ENCODE measurements around the gene MYEF2. TPM values are rescaled to one million over a fixed set of nuclear protein-coding genes. Genes with fewer than 3 reads are reported as not detected.

Gene MYEF2
- total and polyA plus RNA-seq, 4 donors = 0.07 to 1.2 (median 0.33) TPM

GRCh38 chr15:48091522-48091921 is 86.6 kb downstream of the MYEF2 start:
- no peak for TF ChIP-seq JUND (IDR thresholded peaks at IDR 0.05)
- TF ChIP-seq HNF4G (IDR thresholded peaks at IDR 0.05) = no peak
- TF ChIP-seq SP1 (IDR thresholded peaks at IDR 0.05) = no peak
- no peak for TF ChIP-seq ATF3 (IDR thresholded peaks at IDR 0.05)
- TF ChIP-seq TAF1 (conservative IDR thresholded peaks at IDR 0.05) = no peak
- no peak for TF ChIP-seq GABPA (IDR thresholded peaks at IDR 0.05 in 1 of 2, conservative IDR thresholded peaks at IDR 0.05 in 1 of 2)
- no peak for TF ChIP-seq HNF4A (conservative IDR thresholded peaks at IDR 0.05)
- no peak for TF ChIP-seq NR2F2 (IDR thresholded peaks at IDR 0.05)
- TF ChIP-seq CTCF (IDR thresholded peaks at IDR 0.05; ENCODE audit: low read depth, low read length, missing input control) = no peak
- TF ChIP-seq ZBTB33 (IDR thresholded peaks at IDR 0.05) = no peak
- TF ChIP-seq RAD21 (IDR thresholded peaks at IDR 0.05) = no peak
- TF ChIP-seq EGR1 (IDR thresholded peaks at IDR 0.05; ENCODE audit: low read depth in 2 of 2) = no peak
- no peak for TF ChIP-seq FOXA2 (IDR thresholded peaks at IDR 0.05)
- TF ChIP-seq RXRA (IDR thresholded peaks at IDR 0.05) = no peak
- no peak for TF ChIP-seq YY1 (IDR thresholded peaks at IDR 0.05)
- no peak for TF ChIP-seq FOXA1 (IDR thresholded peaks at IDR 0.05)
- TF ChIP-seq, protein P1, sequence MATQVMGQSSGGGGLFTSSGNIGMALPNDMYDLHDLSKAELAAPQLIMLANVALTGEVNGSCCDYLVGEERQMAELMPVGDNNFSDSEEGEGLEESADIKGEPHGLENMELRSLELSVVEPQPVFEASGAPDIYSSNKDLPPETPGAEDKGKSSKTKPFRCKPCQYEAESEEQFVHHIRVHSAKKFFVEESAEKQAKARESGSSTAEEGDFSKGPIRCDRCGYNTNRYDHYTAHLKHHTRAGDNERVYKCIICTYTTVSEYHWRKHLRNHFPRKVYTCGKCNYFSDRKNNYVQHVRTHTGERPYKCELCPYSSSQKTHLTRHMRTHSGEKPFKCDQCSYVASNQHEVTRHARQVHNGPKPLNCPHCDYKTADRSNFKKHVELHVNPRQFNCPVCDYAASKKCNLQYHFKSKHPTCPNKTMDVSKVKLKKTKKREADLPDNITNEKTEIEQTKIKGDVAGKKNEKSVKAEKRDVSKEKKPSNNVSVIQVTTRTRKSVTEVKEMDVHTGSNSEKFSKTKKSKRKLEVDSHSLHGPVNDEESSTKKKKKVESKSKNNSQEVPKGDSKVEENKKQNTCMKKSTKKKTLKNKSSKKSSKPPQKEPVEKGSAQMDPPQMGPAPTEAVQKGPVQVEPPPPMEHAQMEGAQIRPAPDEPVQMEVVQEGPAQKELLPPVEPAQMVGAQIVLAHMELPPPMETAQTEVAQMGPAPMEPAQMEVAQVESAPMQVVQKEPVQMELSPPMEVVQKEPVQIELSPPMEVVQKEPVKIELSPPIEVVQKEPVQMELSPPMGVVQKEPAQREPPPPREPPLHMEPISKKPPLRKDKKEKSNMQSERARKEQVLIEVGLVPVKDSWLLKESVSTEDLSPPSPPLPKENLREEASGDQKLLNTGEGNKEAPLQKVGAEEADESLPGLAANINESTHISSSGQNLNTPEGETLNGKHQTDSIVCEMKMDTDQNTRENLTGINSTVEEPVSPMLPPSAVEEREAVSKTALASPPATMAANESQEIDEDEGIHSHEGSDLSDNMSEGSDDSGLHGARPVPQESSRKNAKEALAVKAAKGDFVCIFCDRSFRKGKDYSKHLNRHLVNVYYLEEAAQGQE (IDR thresholded peaks at IDR 0.05) = no peak
- no peak overlapping the region for H3K9ac ChIP-seq (ENCODE audit: low read depth in 1 of 2, low read length in 2 of 2)

DNA sequence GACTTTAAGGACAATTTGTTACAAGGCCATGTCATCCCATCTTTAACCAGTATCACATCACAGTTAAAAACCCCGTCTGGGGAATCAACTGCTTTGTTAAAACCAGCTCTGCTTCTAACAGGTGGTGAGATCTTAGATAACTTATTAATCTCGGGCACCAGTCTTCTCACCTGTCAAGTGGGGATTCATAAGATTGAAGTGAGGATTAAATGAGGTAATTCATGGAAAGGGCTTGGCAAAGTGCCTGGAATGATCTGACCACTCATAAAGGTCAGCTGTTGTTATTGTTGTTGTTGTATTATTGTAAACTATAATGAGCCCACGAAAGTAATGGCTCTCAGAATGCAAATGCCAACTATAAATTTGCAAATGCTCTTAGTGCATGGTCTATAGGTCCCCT is 87.4 kb downstream of the MYEF2 start:
- H3K9me3 ChIP-seq (ENCODE audit: control insufficient read depth in 4 of 4, low read length in 3 of 4) = no peaks in the 10 kb centered on the region
- no peak overlapping the region for H3K9ac ChIP-seq (ENCODE audit: low read depth in 1 of 2, low read length in 2 of 2)
- H3K27ac ChIP-seq (ENCODE audit: low read depth in 1 of 2, low read length in 2 of 2) = no peak overlapping the region
- no peaks in the 10 kb centered on the region for H3K4me1 ChIP-seq (ENCODE audit: control insufficient read depth in 4 of 4, insufficient read depth in 4 of 4, low read length in 3 of 4)
- DNase-seq (ENCODE audit: low spot score) = no peak
- no peaks in the 10 kb centered on the region for H3K36me3 ChIP-seq (ENCODE audit: control insufficient read depth in 4 of 4, insufficient read depth in 3 of 4, low read depth in 1 of 4, low read length in 3 of 4)
- 51% methylated on average over 3 of the region's 3 CpGs for WGBS
- H3K27me3 ChIP-seq (ENCODE audit: control insufficient read depth in 4 of 4, insufficient read depth in 4 of 4, low read length in 3 of 4) = peaks cover 0 to 5% (median 2%) of the 10 kb centered on the region in 4 donors
- H3K4me3 ChIP-seq (ENCODE audit: low read depth in 1 of 3, low read length in 3 of 3) = no peak overlapping the region
- TF ChIP-seq, protein P1 (IDR thresholded peaks at IDR 0.05) = no peak
- TF ChIP-seq GABPA (IDR thresholded peaks at IDR 0.05 in 1 of 2, conservative IDR thresholded peaks at IDR 0.05 in 1 of 2) (no peak), HNF4A (conservative IDR thresholded peaks at IDR 0.05) (no peak), ZBTB33 (IDR thresholded peaks at IDR 0.05) (no peak), RXRA (IDR thresholded peaks at IDR 0.05) (no peak), RAD21 (IDR thresholded peaks at IDR 0.05) (no peak), NR2F2 (IDR thresholded peaks at IDR 0.05) (no peak), TAF1 (conservative IDR thresholded peaks at IDR 0.05) (no peak), ATF3 (IDR thresholded peaks at IDR 0.05) (no peak), SP1 (IDR thresholded peaks at IDR 0.05) (no peak), YY1 (IDR thresholded peaks at IDR 0.05) (no peak)
- TF ChIP-seq, protein P2, sequence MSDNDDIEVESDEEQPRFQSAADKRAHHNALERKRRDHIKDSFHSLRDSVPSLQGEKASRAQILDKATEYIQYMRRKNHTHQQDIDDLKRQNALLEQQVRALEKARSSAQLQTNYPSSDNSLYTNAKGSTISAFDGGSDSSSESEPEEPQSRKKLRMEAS (IDR thresholded peaks at IDR 0.05) = no peak

More at GRCh38 chr15:48091522-48091921, 86.6 kb downstream of the MYEF2 start:
- 78% methylated on average over 4 of the region's 4 CpGs for WGBS
- H3K36me3 ChIP-seq (ENCODE audit: control insufficient read depth in 4 of 4, insufficient read depth in 3 of 4, low read depth in 1 of 4, low read length in 3 of 4) = no peaks in the 10 kb centered on the region
- no peaks in the 10 kb centered on the region for H3K9me3 ChIP-seq (ENCODE audit: control insufficient read depth in 4 of 4, low read length in 3 of 4)
- H3K27ac ChIP-seq (ENCODE audit: low read depth in 1 of 2, low read length in 2 of 2) = no peak overlapping the region
- DNase-seq (ENCODE audit: low spot score) = no peak
- no peak overlapping the region for H3K4me3 ChIP-seq (ENCODE audit: low read depth in 1 of 3, low read length in 3 of 3)
- H3K4me1 ChIP-seq (ENCODE audit: control insufficient read depth in 4 of 4, insufficient read depth in 4 of 4, low read length in 3 of 4) = no peaks in the 10 kb centered on the region
- peaks cover 0 to 5% (median 2%) of the 10 kb centered on the region in 4 donors for H3K27me3 ChIP-seq (ENCODE audit: control insufficient read depth in 4 of 4, insufficient read depth in 4 of 4, low read length in 3 of 4)

Measured in liver (tissue), 9 donors.